GF-D8 (cell line): ENCODE results near the gene CEL.

Source experiments
- DNase-seq: peaks from one replicate; lab custom pipeline; 2025; lab: John Stamatoyannopoulos, UW

Gene CEL

GRCh38 chr9:133118179-133118520, 56.4 kb downstream of the CEL start:
- no peak for DNase-seq

GRCh38 chr9:133118568-133118967, 56.8 kb downstream of the CEL start:
- no peak for DNase-seq

- DNase-seq = no peak
Measured at GRCh38 chr9:133119103-133119845, 57.5 kb downstream of the CEL start.

GRCh38 chr9:133119846-133120500, 58.2 kb downstream of the CEL start:
- no peak for DNase-seq

GRCh38 chr9:133120501-133121197, 58.9 kb downstream of the CEL start:
- DNase-seq = no peak
